Endothelial cell of hepatic sinusoid (primary cell): Measurements from ENCODE around the gene ORC4.

Experiments
- in situ Hi-C: cut with HindIII; loops from 2 replicates; pipeline ENCODE4 v1.10.0; 2017; ENCODE audit warnings: low sequenced_read_pairs

ORC4 gene

DNA sequence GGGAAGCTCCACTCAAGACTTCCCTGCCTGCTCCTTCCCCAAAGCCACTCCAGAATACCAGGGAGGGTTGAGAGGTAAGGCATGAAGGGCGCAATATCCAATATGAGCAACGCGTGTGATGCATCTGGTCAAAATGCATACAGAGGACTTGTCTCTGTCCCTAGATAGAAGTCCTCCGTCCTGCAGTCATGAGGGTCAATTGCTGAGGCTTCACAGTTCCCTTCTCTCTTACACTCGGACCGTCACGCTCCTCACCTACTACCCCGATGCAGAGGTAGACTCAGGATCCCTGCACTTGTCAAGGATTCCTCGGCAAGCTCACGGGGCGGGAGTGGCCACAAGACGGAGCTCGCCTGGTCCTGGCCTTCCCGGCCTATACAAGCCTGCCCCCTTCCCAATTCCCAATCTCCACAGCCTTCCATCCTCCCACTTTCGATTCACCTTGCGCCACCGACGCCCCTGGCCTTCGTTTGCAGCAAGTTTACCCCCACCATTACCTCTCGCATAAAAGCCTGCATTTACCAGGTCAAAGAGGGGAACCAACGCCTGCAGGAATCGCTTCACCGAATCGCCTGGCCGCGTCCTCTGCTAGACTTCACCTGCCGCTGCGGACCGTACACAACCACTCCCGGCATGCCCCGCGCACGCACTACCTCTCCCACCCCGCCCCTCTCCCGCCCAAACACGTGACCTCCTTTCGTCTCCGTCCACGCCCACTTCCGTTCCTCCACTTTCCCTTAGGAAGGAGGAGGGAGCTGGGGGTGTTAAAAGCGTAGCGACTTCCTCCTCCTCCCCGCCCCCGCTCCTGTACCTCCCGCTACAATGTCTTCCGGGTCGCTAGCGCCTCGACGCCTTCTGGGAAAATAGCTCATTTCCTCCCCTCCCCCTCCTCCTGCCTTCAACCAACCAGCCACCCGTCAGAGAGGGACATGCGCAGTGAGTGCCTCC is at the start of gene ORC4:
Gene ORC4, minus strand, starts transcription at position 627 of the 948 bp plus-strand sequence. CDS start 44,779 bp downstream, outside the sequence.
- in situ Hi-C loops, result no loop called here

DNA sequence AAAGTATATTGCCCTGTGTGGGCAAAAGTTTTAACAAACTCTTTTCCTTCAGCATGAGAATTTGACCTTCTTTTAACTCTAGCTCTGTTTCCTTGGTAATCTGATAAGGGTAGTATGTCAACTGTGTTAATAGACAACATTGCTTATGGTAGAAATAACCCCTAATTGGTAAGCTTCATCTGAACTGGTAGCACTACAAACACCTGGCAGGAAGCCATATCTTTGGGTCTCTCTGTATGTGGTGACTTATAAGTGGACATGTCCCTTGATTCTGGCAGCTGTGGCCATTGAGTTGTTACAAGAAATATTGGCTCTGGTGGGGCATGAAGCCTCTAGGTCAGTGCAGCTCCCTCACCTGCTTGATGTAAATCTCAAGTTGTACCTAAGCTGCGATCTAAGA is 47.3 kb upstream of the ORC4 start:
- in situ Hi-C loops, result no loop called here

DNA sequence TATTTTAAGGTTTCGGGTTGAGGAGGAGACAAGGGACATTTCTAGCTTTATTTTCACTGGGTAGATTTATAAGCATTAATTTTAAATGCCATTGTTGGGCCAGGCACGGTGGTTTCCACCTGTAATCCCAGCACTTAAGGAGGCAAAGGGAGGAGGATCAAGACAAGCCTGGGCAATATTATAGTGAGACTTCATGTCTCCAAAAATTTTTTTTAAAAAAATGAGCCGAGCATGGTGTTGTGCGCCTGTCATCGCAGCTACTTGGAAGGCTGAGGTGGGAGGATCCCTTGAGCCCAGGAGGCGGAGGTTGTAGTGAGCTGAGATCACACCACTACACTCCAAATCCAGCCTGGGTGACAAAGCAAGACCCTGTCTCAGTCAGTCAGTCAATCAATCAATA is 45.4 kb upstream of the ORC4 start:
- in situ Hi-C loops, result no loop called here

DNA sequence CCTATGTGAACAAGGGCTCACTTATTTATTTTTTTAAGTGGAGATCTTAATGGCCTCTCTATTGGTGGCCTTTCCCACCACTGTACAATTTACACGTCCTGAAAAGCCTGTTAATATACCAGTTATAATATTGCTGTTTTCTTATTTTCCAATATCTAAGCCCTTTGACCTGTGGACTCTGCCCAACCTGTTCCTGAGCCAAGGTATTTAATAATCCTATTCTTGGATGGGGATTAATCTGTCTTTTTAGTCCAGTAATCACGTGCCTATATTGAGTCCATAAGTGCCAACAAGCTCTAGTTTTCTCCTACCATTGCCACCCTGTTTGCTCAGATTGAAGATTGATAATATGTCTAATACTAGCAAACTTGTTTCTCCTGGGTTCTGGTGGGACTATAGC is 43.1 kb upstream of the ORC4 start:
- in situ Hi-C loops, result no loop called here

DNA sequence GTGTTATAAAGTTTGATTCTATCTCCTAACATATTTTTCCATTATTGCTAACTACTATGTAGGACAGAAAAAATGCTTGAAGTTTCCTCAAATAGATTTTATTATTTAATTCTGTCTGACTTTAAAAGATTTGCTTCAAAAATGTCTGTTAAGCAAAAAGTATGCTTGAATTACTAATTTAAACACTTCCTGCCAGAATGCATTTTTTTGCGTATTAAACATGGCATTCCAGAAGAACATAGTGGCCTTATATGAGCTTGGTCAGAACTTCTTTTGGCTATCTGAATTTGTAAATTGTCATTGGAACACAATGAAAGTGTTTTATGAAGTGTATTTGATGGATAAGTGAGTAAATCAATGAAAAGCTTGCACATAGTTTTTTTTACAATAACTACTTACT is 38.1 kb upstream of the ORC4 start:
- in situ Hi-C loops, result no loop called here

DNA sequence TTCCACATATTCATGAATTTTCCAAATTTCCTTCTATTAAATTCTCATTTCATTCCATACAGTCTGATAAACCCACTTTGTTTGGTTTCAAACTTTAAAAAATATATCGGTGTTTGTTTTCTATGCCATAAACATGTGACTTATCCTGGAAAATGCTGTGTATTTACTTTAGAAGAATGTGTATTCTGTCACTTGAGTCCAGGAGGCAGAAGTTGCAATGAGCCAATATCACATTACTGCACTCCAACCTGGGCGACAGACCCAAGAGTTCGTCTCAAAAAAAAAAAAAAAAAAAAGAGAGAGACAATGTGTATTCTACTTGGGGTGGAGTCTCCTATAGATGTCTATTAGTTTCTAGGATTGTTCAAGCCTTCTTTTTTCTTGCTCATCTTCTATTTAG is 32.1 kb upstream of the ORC4 start:
- in situ Hi-C loops, result no loop called here

DNA sequence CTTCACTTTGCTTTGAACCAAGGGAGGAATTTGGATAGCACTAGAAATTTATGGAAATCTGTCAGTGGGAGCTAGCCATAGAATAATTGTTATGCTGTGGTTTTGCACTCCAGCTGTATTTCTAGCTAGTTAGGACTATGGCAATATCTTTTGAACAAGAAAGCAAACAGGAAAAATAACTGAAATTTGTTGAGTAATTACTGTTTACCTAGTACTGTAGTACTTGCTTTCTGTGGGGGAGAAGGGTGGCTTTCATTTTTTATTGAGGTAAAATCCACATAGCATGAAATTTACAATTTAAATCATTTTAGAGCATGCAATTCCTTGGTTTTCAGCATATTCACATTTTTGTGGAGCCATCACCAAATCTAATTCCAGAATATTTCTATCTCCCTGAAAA is 28.7 kb upstream of the ORC4 start:
- in situ Hi-C loops, result no loop called here

DNA sequence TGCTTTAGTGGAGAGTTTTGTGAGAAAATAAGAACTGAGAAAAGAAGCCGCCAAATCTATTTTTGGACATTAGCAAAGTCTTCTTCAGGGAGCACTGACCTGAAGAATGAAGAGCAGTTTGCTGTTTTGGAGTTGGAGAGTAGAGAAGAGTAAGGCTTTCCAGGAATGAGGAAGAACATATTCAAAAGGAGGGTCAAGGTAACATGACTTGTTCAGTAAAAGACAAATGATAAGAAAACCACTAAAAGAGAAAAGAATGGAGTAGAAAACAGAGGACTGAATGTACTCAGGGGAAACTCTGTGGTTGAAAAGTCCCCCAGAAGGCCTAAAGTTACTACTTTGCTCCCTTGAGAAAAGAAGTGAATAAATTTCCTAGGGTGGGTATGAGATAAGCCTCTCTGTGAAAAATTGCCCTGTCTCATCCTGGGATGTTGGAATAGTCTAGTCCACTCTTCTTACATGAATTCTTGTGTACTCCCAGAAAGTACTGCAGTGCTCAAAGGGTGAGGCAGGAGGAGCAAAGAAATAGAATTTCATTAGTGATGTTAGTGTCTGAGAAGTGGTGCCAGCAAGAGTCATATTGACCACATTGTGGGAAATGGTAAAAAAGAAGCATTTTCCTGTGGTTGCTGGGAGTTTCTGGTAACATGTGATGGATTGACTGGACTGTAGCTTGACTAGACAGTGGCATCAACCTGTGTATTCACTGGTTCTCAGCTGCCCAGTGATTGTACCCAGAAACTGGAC is 28.1 kb upstream of the ORC4 start:
- in situ Hi-C loops, result no loop called here

DNA sequence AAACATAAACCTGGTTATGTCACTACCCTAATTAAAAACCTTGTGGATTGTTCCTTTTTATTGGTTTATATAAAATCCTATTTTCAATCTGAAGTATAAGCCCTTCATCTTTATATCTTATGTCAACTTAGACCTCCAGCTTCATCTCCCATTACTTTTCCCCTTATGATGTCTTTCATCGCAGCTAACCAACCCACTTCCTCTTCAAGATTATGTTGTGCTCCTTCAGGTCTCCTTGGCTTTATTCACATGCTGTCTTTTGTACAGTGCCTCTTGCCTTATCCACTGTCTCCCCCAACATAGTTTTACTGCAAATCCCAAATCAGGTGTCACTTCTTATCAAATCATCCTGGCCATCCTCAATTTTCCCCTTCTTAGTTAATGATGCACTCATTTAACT is 26.3 kb upstream of the ORC4 start:
- in situ Hi-C loops, result no loop called here

DNA sequence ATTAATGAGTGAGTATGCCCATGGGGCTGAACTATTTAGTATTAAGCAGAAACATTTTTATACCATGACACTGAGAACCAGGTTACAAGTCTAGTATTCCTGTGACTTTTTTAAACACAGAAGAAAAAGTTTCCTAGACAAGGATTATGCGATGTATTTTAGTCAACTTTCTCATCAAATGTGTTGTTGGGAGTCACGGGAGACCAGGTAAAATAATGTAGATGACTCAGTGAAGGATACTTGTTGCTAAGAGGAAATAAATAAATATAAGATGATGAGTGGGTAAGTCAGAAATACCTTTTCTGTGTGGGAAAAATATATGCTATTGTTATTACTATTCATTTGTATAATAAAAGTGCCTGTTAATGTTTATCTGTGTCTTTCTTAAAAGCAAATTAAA is 23.8 kb upstream of the ORC4 start:
- in situ Hi-C loops, result no loop called here

DNA sequence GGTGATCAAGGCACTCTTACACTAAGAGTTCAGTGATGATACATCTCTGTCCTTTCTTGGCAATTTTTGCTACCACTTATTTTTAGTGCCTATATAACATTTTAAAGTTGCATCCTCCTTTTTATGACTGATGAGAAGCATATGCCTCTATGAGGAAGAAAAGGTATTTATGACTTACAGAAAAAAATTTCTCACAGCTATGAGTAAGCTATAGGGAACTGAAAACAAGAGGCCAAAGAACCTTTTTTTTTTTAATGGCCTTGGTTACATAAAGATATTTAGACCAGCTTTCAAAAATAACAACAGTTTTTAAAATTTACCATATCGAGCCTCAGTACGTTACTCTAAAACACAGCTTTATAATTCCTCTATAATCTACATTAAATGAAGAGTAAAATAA is 21.7 kb upstream of the ORC4 start:
- in situ Hi-C loops, result no loop called here

DNA sequence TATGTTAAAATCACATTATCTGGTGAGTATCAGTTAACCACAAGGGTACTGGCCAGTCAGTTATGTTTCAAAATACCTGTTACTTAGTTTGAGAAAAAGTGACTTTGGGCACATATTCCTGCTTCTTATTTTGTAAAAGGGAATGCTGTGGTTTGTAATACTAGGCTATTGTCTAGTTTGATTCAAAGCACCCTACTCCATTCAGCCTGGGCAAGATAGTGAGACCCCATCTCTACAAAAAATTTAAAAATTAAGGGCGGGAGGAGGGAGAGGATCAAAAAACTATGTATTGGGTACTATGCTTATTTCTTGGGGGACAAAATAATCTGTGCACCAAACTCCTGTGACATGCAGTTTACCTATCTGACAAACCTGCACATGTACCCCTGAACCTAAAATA is 19.2 kb upstream of the ORC4 start:
- in situ Hi-C loops, result no loop called here

DNA sequence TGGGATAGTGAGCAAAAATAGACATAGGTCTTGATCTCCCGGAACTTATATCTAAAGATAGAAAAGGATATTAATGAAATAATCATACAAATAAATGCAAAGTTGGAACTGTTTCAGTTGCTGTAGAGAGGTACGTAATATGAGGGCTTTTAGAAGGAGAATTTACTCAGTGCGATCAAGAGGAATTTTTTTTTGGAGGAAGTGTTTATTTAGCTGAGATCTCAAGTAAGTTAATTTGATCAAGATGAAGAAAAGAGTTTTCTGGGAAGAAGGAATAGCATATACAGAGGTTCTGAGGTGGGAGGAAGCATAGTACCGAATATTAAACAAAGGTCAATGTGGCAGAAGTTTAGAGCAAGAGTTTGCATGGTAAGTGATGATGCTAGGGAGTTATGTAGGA is 11.7 kb upstream of the ORC4 start:
- in situ Hi-C loops, result no loop called here

DNA sequence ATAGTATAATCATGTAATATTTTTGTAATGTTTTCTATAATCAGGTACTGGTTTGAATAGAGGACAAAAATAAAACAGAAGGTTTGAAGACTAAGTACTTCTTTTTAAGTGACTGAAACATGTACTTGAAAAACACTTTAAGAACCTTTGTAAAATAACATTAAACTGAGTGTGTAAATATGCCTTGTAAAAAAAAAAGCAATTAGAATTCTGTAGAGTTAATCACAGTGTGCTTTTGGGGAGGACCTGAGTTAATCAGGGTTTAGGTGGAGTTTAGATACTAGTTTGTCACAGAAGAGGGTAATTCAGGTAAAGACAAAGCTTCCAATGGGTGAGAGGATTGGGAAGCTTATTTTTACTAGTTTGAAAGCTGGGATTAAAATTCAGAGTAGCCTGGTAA is 10.6 kb upstream of the ORC4 start:
- in situ Hi-C loops, result no loop called here

DNA sequence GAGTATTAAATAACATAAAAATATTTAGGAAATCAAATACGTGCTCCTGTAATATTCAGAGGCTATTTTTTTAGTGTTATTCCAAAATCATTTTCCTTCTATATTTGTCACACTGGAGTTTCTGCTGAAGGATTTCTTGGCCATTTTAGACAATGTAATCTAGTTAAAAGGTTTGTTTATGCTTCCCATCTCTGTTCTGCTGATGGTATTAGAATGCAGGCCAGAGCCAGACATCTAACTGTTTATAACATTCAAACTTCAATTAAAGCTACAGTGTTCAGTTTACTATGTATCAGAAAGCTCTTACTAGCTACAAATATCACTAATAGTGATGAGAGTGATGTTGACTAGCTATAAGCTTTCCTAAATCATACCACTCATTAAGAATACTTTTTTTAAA is 8.2 kb upstream of the ORC4 start:
- in situ Hi-C loops, result no loop called here

DNA sequence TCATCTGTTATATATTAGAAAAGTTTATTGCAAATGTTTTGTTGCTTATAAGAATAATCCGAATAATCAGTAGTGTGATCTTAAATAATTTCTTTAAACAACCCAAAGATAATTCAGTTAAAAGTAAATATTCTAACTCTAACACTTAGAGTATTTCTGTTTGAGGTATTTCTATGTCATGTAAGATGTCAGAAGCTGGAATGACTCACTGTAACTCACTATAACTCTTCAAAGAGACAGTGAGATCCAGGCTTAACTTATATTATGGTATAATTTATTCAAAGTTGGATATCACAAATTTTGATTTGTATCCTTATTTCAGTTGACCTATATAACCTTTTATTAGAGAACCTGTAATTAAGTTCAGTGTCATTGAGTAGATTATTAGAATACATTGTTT is 7.3 kb upstream of the ORC4 start:
- in situ Hi-C loops, result no loop called here

DNA sequence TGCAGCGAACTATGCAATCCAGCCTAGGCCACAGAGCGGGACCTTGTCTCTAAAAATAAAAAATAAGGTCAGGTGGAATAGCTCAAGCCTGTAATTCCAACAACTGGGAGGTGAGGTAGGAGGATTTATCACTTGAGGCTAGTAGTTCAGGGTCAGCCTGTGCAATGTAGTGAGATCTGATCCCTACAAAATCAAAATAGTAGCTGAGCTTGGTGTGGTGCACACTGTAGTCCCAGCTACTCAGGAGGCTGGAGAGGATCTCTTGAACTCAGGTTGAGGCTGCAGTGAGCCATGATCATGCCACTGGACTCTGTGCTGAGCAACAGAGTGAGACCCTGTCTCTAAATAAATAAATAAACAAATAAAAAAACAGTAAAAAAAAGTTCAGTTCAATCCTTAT is 6.0 kb upstream of the ORC4 start:
- in situ Hi-C loops, result no loop called here

DNA sequence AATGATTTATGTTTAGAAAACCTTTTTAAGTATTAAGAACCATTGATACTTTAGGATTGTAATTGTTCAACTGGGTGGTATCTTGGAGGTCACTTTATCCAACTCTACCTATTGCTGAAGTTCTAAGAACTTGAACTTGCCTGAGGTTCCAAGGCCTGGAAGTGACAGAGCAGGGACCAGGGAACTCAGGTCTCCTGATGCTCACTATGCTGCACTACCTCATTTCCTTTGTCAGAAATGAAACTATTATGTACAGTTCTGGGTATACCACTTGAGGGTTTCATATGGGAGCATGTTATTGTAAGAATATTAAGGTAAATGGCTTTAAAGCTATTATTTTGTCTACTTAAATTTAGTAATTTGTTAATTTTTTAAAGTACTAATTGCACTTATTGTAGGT is 3.3 kb upstream of the ORC4 start:
- in situ Hi-C loops, result no loop called here

DNA sequence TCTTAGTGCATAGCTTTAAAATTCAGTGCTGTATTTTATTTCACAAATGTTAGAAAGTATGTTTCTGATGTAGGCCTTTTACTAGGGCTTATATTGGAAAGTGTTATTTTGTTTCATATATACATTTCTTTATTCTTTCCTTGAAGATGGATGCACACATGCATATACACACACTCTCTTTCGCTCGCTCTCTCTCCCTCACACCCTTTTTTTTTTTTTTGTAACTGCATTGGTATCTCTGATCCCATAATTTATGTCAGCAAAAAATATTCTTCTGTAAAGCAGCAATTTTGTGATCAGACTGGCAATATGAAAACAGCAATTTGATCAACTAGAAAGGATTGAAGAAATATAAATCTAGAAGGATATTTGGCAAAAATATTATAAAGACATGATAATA is 2.3 kb upstream of the ORC4 start:
- in situ Hi-C loops, result no loop called here

DNA sequence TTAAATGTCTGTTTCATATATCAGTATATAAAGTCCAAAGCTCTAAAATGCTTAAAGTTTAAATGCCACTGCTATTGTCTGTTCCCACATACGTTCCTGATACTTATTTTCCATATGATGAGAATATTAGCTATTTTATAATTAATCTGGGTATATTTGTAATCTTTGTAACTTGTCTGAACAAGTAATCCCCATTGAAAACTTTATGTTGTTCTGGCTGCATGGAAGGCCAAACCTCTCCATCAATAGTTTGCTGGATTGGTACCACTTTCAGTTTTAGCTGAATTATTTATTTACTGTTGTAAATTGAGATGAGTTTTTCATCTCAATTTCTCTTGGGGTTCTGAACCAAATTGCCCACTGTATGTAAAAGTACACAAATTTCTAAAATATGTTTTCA is 1.8 kb upstream of the ORC4 start:
- in situ Hi-C loops, result no loop called here

DNA sequence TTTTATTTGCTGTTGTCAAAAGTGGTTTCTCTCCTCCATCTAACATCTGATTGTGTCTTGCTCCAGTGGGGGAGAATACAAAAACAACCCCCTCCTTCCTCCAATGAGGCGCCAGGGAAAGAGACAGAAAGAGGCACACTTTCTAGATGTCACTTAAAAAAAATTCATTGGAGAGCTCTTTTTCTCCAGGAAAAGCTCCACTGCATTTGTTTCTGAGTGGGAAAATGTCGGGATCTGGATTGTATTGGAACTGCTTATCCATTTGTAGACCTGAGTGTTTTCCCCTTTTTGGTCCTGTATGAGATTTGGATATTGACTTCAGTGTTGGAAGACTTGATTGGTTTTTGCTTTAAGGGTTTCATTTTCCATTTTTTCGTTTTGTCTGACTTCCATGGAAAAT is 1.3 kb upstream of the ORC4 start:
- in situ Hi-C loops, result no loop called here
